Endothelial cell of umbilical vein (primary cell): Measurements from ENCODE around the gene INTS6. TPM values are rescaled to one million over a fixed set of nuclear protein-coding genes. Genes with fewer than 3 reads are reported as not detected.

Experiments
- BruUV-seq: library from RNA; stranded (reverse); fragments of 400-500 nt; replicated peaks from 2 replicates; lab custom pipeline; 2021; lab: Mats Ljungman, UMichigan
- CTCF ChIA-PET: fragments of 300-600, 350-600 bp; sonication (Branson Sonifier 250); formaldehyde crosslinking; loops from one replicate; lab custom pipeline; 2021; ENCODE audit warnings: antibody characterized with exemption, inconsistent platforms; lab: Charles Lee
- POLR2A ChIA-PET: fragments of 300-600, 350-600 bp; sonication (Branson Sonifier 250); formaldehyde crosslinking; loops from one replicate; lab custom pipeline; 2021; ENCODE audit warnings: antibody characterized with exemption, inconsistent platforms; lab: Charles Lee
- DNase-seq: peaks from one replicate; pipeline ENCODE4 v3.0.0-alpha.2; 2011; ENCODE audit warnings: low read depth, low spot score
- FAIRE-seq: peaks from 2 replicates; lab custom pipeline; 2011; peaks lifted over from hg19 to GRCh38; lab: Jason Lieb, UNC
- H2AFZ ChIP-seq: 2 replicates; pipeline ENCODE4 v1.6.0; 2012; ENCODE audit warnings: low read depth, low read length, control low read depth, inconsistent platforms
- H3K27ac ChIP-seq: 2 replicates; pipeline ENCODE4 v1.5.1; 2011; ENCODE audit warnings: low read depth, mild to moderate bottlenecking, control low read depth, low read length, moderate library complexity; ENCODE audit not compliant: insufficient read depth
- H3K27me3 ChIP-seq, 2 experiments: 2 replicates each; pipeline versions ENCODE4 v1.6.0 to v1.6.1; 2011; ENCODE audit warnings: low read length in 2 of 2, mixed read lengths in 1 of 2; ENCODE audit not compliant: control insufficient read depth in 2 of 2, insufficient read depth in 2 of 2
- H3K36me3 ChIP-seq, 2 experiments: 2 replicates in 1 of 2; 3 replicates in 1 of 2; pipeline ENCODE4 v1.5.1; 2011; ENCODE audit warnings: low read length in 2 of 2, mild to moderate bottlenecking in 1 of 2, moderate library complexity in 1 of 2; ENCODE audit not compliant: control insufficient read depth in 2 of 2, insufficient read depth in 2 of 2; ENCODE audit errors: extremely low read depth in 1 of 2
- H3K4me1 ChIP-seq: 3 replicates; pipeline ENCODE4 v1.5.1; 2011; ENCODE audit warnings: mild to moderate bottlenecking, low read length; ENCODE audit not compliant: control insufficient read depth, insufficient read depth; ENCODE audit errors: extremely low read depth
- H3K4me2 ChIP-seq: 2 replicates; pipeline ENCODE4 v1.6.1; 2011; ENCODE audit warnings: low read length, control low read depth, mixed read lengths; ENCODE audit not compliant: insufficient read depth
- H3K4me3 ChIP-seq, 3 experiments: fragments of 200-600 bp in 1 of 3; sonication (generic), shearing (Covaris generic) in 1 of 3; replicated peaks in 1 of 3; 2 replicates each; pipeline ENCODE4 v1.5.1; 2011 to 2016; ENCODE audit warnings: control low read depth in 3 of 3, low read length in 3 of 3, mild to moderate bottlenecking in 2 of 3, inconsistent platforms in 1 of 3, low read depth in 1 of 3, moderate library complexity in 1 of 3; ENCODE audit not compliant: insufficient read depth in 1 of 3
- H3K79me2 ChIP-seq: 2 replicates; pipeline ENCODE4 v1.6.0; 2012; ENCODE audit warnings: low read length, inconsistent platforms; ENCODE audit not compliant: control insufficient read depth, insufficient read depth
- H3K9ac ChIP-seq: replicated peaks from 2 replicates; pipeline ENCODE3; 2011; ENCODE audit warnings: low read length, control low read depth; ENCODE audit not compliant: insufficient read depth; ENCODE audit errors: extremely low read depth
- H3K9me1 ChIP-seq: replicated peaks from 3 replicates; pipeline ENCODE4 v1.6.0; 2011; ENCODE audit warnings: mild to moderate bottlenecking, low read length; ENCODE audit not compliant: control insufficient read depth, insufficient read depth; ENCODE audit errors: extremely low read depth
- H3K9me3 ChIP-seq: replicated peaks from 2 replicates; pipeline ENCODE4 v1.5.1; 2012; ENCODE audit warnings: low read length, inconsistent platforms; ENCODE audit not compliant: control insufficient read depth, insufficient read depth
- H4K20me1 ChIP-seq: replicated peaks from 2 replicates; pipeline ENCODE3; 2011; ENCODE audit warnings: mild to moderate bottlenecking, low read length; ENCODE audit not compliant: control insufficient read depth, insufficient read depth; ENCODE audit errors: extremely low read depth
- EZH2 ChIP-seq: IDR thresholded peaks from 2 replicates; pipeline ENCODE4 v1.6.1; 2012; ENCODE audit warnings: borderline replicate concordance, low read depth, mild to moderate bottlenecking, moderate library complexity, low read length, inconsistent platforms; ENCODE audit not compliant: severe bottlenecking
- FOS ChIP-seq: IDR thresholded peaks from 2 replicates; pipeline ENCODE4 v1.6.1; 2011; ENCODE audit warnings: mild to moderate bottlenecking, low read length, moderate library complexity, borderline replicate concordance; ENCODE audit not compliant: insufficient read depth
- GATA2 ChIP-seq: IDR thresholded peaks from 2 replicates; pipeline ENCODE4 v1.7.0; 2011; ENCODE audit warnings: low read depth, mild to moderate bottlenecking, moderate library complexity, mixed read lengths, low read length; ENCODE audit not compliant: insufficient read length, insufficient read depth
- MYC ChIP-seq: IDR thresholded peaks from one replicate; pipeline ENCODE4 v1.6.1; 2011; ENCODE audit warnings: mild to moderate bottlenecking, low read depth, low read length
- POLR2AphosphoS5 ChIP-seq: IDR thresholded peaks from 2 replicates; pipeline ENCODE4 v1.6.1; 2012; ENCODE audit warnings: low read depth, mild to moderate bottlenecking, control low read depth, low read length, moderate library complexity; ENCODE audit not compliant: insufficient read depth
- dilution Hi-C: fragments of 300-500 bp; cut with MboI; formaldehyde crosslinking; loops from one replicate; pipeline ENCODE4 v1.15.0; 2019; ENCODE audit warnings: low sequenced_read_pairs; ENCODE audit not compliant: extremely low pct_ligation_motif_present
- intact Hi-C: fragments of 100-400 bp; cut with micrococcal nuclease; formaldehyde crosslinking; loops from one replicate; pipeline ENCODE4 v1.10.0; 2022
- polyA plus RNA-seq, 4 experiments: library from polyadenylated mRNA; depleted of rRNA in 3 of 4; stranded (reverse) in 3 of 4; unstranded in 1 of 4; fragments of >200 nt; gene quantifications; 2 replicates each; pipeline versions ENCODE4 v1.2.1 to v1.2.3, GENCODE V29; 2011 to 2012; ENCODE audit warnings: missing spikeins in 1 of 4
- total RNA-seq: library from RNA; stranded (reverse); gene quantifications from 2 replicates; pipeline ENCODE4 v1.2.3, GENCODE V29; 2021
- TF ChIP-seq, protein P1 (sequence below): IDR thresholded peaks from 2 replicates; pipeline ENCODE4 v1.6.1; 2011; ENCODE audit not compliant: insufficient read depth, insufficient read length
- TF ChIP-seq, protein P2 (sequence below), 2 donors: IDR thresholded peaks; 1 replicate in 1 of 2; 2 replicates in 1 of 2; pipeline ENCODE4 v1.5.1; 2011; ENCODE audit warnings: low read length in 2 of 2, mild to moderate bottlenecking in 2 of 2, moderate library complexity in 2 of 2, control low read depth in 1 of 2, inconsistent platforms in 1 of 2, low read depth in 1 of 2; ENCODE audit not compliant: insufficient read depth in 1 of 2; ENCODE audit errors: extremely low read depth in 1 of 2

The INTS6 gene
- total and polyA plus RNA-seq, 2 donors (not counting 3 experiments of a cell fraction or from before 2014, with no cell fraction given) = 9.5 to 45.4 TPM

DNA sequence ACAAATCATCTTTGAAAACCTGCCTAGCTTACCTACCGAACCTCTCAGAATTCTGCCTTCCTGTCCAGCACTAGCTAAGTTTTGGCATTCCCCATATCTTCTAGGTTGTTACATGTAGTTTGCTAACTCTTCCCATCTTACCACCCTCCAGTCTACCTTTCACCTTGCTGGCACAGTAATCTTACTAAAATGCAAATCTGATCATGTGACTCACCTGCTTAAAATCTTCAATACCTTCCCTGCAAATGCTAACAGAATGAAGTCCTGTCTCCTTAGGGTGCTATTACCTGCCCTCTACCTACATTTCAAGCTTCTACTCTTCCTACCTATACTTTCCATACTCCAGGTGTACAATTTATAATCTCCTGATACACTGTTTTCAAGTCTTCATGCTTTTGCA, 30.4 kb downstream of the INTS6 start:
- H3K27me3 ChIP-seq = no peaks in the 10 kb centered on the region
- no peaks in the 10 kb centered on the region for H3K9me3 ChIP-seq
- dilution Hi-C loops (no loop called here), intact Hi-C loops (no loop called here)
- H3K9ac ChIP-seq = no peak overlapping the region
- BruUV-seq = no TSS peak
- H4K20me1 ChIP-seq = peaks cover 10% of the 10 kb centered on the region
- CTCF ChIA-PET = interaction anchor here (4.4 kb wide), 1 partner anchor 12 kb away, joined by 22 read pairs; no protein-coding TSS in a partner anchor
- POLR2A ChIA-PET = no interaction called here
- DNase-seq = no peak
- no peaks in the 10 kb centered on the region for H3K9me1 ChIP-seq
- FAIRE-seq = no peak
- peaks cover 4% of the 10 kb centered on the region for H3K4me1 ChIP-seq
- peaks cover 0 to 6% of the 10 kb centered on the region in 2 experiments for H3K36me3 ChIP-seq
- no peak overlapping the region for H3K27ac ChIP-seq
- H3K4me2 ChIP-seq = no peak overlapping the region
- no peak overlapping the region for H2AFZ ChIP-seq
- TF ChIP-seq FOS (no peak), EZH2 (no peak), GATA2 (no peak), POLR2AphosphoS5 (no peak), MYC (no peak)
- TF ChIP-seq, protein P1, sequence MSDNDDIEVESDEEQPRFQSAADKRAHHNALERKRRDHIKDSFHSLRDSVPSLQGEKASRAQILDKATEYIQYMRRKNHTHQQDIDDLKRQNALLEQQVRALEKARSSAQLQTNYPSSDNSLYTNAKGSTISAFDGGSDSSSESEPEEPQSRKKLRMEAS = no peak
- TF ChIP-seq, protein P2, sequence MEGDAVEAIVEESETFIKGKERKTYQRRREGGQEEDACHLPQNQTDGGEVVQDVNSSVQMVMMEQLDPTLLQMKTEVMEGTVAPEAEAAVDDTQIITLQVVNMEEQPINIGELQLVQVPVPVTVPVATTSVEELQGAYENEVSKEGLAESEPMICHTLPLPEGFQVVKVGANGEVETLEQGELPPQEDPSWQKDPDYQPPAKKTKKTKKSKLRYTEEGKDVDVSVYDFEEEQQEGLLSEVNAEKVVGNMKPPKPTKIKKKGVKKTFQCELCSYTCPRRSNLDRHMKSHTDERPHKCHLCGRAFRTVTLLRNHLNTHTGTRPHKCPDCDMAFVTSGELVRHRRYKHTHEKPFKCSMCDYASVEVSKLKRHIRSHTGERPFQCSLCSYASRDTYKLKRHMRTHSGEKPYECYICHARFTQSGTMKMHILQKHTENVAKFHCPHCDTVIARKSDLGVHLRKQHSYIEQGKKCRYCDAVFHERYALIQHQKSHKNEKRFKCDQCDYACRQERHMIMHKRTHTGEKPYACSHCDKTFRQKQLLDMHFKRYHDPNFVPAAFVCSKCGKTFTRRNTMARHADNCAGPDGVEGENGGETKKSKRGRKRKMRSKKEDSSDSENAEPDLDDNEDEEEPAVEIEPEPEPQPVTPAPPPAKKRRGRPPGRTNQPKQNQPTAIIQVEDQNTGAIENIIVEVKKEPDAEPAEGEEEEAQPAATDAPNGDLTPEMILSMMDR (IDR thresholded peaks at IDR 0.05; ENCODE audit: extremely low read depth in 1 of 2, insufficient read depth in 1 of 2, low read depth in 1 of 2, low read length in 2 of 2) = no peak
- H3K4me3 ChIP-seq = no peak overlapping the region
- H3K79me2 ChIP-seq = peaks cover 74% of the 10 kb centered on the region
